GM18526 (cell line): Measurements from ENCODE around the gene HECW1.

Source experiments
- POLR2A ChIP-seq: IDR thresholded peaks from 3 replicates; pipeline ENCODE4 v1.6.1; 2011; ENCODE audit not compliant: insufficient read length; ENCODE audit errors: extremely low read depth

The HECW1 gene

GRCh38 chr7:43535031-43535451 lies 422.6 kb downstream of the HECW1 start:
- TF ChIP-seq POLR2A: no peak

GRCh38 chr7:43535810-43536585 lies 423.6 kb downstream of the HECW1 start:
- no peak for TF ChIP-seq POLR2A

- no peak for TF ChIP-seq POLR2A
Measured at GRCh38 chr7:43536773-43537172, 424.3 kb downstream of the HECW1 start.

DNA sequence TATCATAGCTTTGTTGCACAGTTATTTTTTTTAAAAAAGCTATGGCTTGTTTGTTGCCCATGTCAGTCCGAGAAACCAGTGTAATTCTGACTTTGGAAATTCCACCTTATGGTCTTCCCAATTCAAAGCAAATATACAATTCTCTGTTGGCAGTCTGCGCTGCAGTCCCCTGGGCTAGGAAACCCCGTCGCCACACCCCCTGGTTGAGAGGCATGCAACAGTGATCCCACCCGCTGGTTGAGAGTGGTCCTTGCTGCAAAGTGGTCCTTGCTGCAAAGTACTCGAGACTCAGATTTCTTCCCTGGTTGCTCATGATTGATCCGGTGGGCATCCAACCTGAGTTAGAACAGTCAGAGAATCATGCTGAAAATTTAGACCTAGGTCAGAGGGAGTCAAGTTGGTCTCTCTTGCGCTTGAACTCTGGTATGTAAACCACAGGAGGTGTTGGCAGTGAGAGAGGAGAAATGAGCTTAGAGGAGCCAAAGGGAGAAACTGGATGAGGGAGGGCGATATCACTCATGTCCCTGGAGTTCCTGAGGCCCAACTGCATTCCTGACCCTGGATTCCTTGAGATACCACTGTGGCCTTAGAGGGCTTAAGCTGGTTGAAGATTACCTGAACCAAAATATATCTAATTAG lies 425.4 kb downstream of the HECW1 start:
- TF ChIP-seq POLR2A: no peak

- no peak for TF ChIP-seq POLR2A
Measured at GRCh38 chr7:43538404-43538771, 425.9 kb downstream of the HECW1 start.

GRCh38 chr7:43540471-43540870 lies 428.0 kb downstream of the HECW1 start:
- no peak for TF ChIP-seq POLR2A

DNA sequence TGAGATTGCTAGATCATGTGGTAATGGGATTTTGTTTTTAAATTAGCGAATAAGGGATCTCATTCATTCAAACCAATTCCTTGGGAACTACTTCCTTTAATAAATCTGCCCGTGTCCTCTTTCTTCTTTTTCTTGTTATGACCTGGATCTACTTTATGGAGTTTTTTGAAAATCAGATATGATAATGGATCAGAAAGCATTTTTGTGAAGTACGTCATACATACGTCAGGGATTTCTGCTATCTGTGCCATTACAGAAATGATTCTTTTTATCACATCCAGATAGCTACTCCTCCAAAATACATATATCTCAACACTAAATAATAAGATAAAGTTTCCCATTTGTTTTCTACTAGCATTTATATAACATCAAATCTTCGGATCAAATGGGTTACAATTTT lies 430.3 kb downstream of the HECW1 start:
- no peak for TF ChIP-seq POLR2A

GRCh38 chr7:43546231-43546630 lies 433.8 kb downstream of the HECW1 start:
- TF ChIP-seq POLR2A: no peak

GRCh38 chr7:43550427-43550826 lies 438.0 kb downstream of the HECW1 start:
- TF ChIP-seq POLR2A: no peak

GRCh38 chr7:43552122-43552521 lies 439.7 kb downstream of the HECW1 start:
- no peak for TF ChIP-seq POLR2A

DNA sequence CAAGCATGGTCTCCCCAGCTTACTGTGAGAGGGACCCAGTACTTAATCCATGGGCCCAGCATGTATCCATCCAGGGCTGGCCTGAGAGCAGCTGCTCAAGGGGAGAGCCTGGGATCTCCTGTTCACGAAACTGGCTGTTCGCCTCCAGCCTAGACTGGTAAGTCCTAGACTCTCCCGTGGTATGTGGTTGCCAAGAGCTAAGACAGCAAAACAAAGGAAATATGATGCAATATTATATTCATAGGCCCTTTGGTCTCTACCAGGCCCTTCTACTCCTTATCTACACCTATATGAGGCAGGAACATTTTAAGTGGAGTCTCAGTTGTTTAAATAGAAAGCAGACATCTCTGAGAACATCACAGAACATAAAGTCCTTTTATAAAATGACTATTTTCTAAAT lies 441.6 kb downstream of the HECW1 start:
- TF ChIP-seq POLR2A: no peak

- no peak for TF ChIP-seq POLR2A
Measured at GRCh38 chr7:43554423-43554822, 442.0 kb downstream of the HECW1 start.

DNA sequence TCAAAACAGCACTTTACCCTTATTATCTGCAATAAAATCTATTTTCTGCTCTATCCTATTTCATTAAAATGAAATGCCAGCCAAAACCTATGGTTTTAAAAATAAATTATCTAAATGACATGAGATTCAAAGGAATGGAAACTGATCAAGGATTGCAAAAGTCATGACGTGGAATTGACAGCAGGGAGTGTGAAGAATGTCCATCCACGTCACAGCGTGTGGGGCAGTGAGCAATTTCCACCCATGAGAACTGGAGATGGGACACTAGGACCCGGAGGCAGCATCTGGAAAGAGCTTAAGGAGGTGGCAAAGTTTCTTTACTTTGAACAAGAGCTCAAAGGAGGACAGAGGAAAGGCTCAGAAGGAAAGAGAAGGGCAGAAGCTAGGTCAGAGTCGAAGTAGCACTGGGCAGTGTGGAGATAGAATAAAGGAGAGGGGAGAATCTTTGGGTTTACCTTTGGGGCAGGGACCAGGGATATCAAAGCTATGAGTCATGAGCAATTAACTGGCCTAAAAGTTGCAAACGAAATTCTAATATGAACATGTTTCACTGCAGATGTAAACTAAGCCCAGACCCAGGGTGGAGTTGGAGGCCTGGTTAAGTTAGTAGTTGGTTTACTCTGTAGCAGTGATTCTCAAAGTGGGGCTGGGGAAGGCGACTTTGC lies 445.5 kb downstream of the HECW1 start:
- no peak for TF ChIP-seq POLR2A

DNA sequence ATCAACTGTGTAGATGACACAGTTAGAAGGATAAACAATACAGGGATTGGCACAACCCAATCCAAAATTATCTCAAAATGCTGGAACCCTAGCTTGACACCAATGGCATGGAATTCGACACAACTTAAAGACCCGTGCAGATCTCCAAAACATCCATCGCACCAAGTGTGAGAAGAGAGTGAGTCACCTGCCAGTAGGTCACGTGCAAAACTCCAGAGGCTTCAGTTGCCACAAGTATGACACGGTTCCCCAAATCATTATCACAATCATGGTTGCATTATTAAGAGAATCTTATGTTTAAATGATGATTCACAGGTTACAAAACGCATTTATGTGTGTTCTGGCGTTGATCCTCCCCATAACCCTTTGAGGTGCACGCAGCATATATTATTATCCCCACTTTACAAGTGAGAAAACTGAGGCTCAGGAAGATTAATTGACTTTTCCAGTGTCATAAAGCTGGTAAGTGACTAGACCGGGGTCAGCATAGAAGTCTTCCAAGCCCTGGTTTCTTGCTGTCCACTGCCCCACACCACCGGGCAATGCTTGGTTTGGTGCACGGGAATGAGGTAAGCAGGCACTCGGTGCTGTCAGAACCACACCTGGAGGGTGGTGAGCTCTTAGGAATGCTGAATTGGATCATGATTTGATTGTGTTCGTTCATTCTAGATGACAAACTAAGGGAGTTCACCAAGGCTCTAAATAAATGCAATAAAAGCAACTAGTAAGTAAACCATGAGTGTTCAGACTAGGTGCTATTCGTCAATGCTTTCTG lies 446.9 kb downstream of the HECW1 start:
- no peak for TF ChIP-seq POLR2A

GRCh38 chr7:43559946-43560335 lies 447.5 kb downstream of the HECW1 start:
- TF ChIP-seq POLR2A: no peak

GRCh38 chr7:43560742-43561330 lies 448.4 kb downstream of the HECW1 start:
- no peak for TF ChIP-seq POLR2A

DNA sequence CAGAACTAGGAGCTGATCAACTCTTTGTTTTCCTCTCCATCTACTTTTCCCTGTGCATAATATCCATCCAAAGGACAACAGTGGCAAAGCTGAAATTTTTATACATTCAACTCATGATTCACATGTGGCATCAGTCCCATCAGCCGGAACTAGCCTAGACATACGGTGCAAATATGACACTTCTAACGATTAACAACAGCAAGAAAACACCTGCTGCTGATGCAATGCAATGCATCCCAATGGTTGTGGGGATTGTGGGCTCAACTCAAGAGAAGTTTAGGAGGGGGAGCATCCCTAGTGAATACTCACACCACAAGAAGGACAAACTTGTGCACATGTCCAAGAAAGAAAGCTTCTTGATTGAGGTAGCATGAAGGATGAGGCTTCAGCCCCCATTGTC lies 449.9 kb downstream of the HECW1 start:
- TF ChIP-seq POLR2A: no peak
